Left forelimb (tissue), 1 donor: ENCODE results near the gene CXorf51B.
"Not testable (repeated sequence)": the region's sequence is repeated elsewhere in the genome, so short reads cannot be mapped to it uniquely, and the experiment has no call there.

Source experiments
- DNase-seq: peaks from one replicate; pipeline ENCODE4 v3.0.0-alpha.2; 2018; ENCODE audit warnings: low spot score

Gene CXorf51B

GRCh38 chrX:146809471-146809870, at the start of gene CXorf51B:
Gene CXorf51B (plus strand): TSS chrX:146809771. CDS start chrX:146809792, 21 bp downstream.
- DNase-seq, result not testable (repeated sequence)

DNA sequence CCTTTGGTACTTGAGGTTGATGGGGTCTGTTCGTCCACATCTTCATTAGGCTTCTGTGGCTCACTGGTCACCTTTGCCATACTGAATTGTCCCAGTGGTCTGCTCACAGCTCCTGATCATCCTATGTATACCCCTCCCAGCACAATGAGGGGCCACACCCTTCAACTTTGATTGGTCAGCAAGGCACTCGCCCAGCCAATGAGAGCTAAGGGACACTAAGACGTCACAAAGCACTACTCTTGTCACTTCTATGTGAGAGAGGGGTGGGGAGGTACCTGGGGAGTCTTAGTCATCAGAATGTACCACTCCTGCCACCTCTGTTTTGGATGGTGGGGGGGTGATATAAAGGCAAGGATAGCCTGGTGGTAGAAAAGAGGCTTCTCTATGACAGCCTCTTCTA, 5.1 kb downstream of the CXorf51B start, which contains the start of gene CXorf51A:
Gene CXorf51A, minus strand, starts transcription at position 101 of the 400 bp plus-strand sequence. Its CDS starts 21 bp downstream, at position 80.
- DNase-seq, result not testable (repeated sequence)

GRCh38 chrX:146831994-146832393, 22.4 kb downstream of the CXorf51B start:
- DNase-seq, result no peak

- no peak for DNase-seq
Measured at GRCh38 chrX:146854281-146854680, 44.7 kb downstream of the CXorf51B start.
